GM20000 (cell line): ENCODE results near the gene AIFM2.
"Not testable (repeated sequence)": the region's sequence is repeated elsewhere in the genome, so short reads cannot be mapped to it uniquely, and the experiment has no call there.

Source experiments
- DNase-seq: peaks from one replicate; pipeline ENCODE4 v3.0.0; 2012; ENCODE audit warnings: low spot score
- CTCF ChIP-seq: IDR thresholded peaks from 2 replicates; pipeline ENCODE4 v1.5.1; 2012; ENCODE audit warnings: mild to moderate bottlenecking, control low read depth; ENCODE audit errors: extremely low read depth, missing control alignments

Gene AIFM2

GRCh38 chr10:70115948-70116682, 16.5 kb downstream of the AIFM2 start:
- peak; percentile 65 for TF ChIP-seq CTCF
- DNase-seq = peak; percentile 79

- TF ChIP-seq CTCF = no peak
These were observed 17.7 kb downstream of the AIFM2 start for GRCh38 chr10:70114902-70115301.

GRCh38 chr10:70112071-70112470, 20.6 kb downstream of the AIFM2 start:
- TF ChIP-seq CTCF = no peak
- DNase-seq = no peak

More at GRCh38 chr10:70114902-70115301, 17.7 kb downstream of the AIFM2 start:
- no peak for DNase-seq

GRCh38 chr10:70111496-70111895, 21.1 kb downstream of the AIFM2 start:
- DNase-seq = no peak
- TF ChIP-seq CTCF = no peak

- DNase-seq = no peak
- no peak for TF ChIP-seq CTCF
These were observed 23.4 kb downstream of the AIFM2 start for GRCh38 chr10:70109064-70109729.

- DNase-seq = peak; percentile 64
- no peak for TF ChIP-seq CTCF
These were observed 25.4 kb downstream of the AIFM2 start for GRCh38 chr10:70106958-70107791.

- TF ChIP-seq CTCF = no peak
- DNase-seq = no peak
These were observed 31.0 kb downstream of the AIFM2 start for GRCh38 chr10:70101668-70102067.

GRCh38 chr10:70101068-70101562, 31.5 kb downstream of the AIFM2 start:
- DNase-seq = not testable (repeated sequence)
